Stimulated activated naive CD4-positive, alpha-beta T cell (primary cell): ENCODE results near the gene SPOP.
"Not testable (repeated sequence)": the region's sequence is repeated elsewhere in the genome, so short reads cannot be mapped to it uniquely, and the experiment has no call there.

ENCODE experiments used
- DNase-seq, 6 experiments: peaks; one replicate each; lab custom pipeline; 2025; lab: John Stamatoyannopoulos, UW

The SPOP gene

GRCh38 chr17:49677933-49678847, at the start of gene SPOP:
Gene SPOP (minus strand): TSS chr17:49678097. CDS start chr17:49622810, 55,287 bp downstream.
- DNase-seq: peak; percentile 93 to 99 (median 98)

- no peak for DNase-seq
Measured at GRCh38 chr17:49727380-49727779, 49.5 kb upstream of the SPOP start.

GRCh38 chr17:49725452-49726130, 47.7 kb upstream of the SPOP start:
- DNase-seq: no peak

GRCh38 chr17:49724552-49724951, 46.7 kb upstream of the SPOP start:
- not testable (repeated sequence) for DNase-seq

- no peak for DNase-seq
Measured at GRCh38 chr17:49723423-49723822, 45.5 kb upstream of the SPOP start.

GRCh38 chr17:49722066-49722465, 44.2 kb upstream of the SPOP start:
- DNase-seq: no peak

GRCh38 chr17:49717371-49717861, 39.5 kb upstream of the SPOP start:
- no peak for DNase-seq

GRCh38 chr17:49716668-49717364, 38.9 kb upstream of the SPOP start:
- DNase-seq: no peak

GRCh38 chr17:49715717-49716279, 37.9 kb upstream of the SPOP start:
- DNase-seq: peak in 1 of 6 experiments; percentile 17

- no peak for DNase-seq
Measured at GRCh38 chr17:49715216-49715615, 37.3 kb upstream of the SPOP start.

GRCh38 chr17:49708515-49709183, 30.8 kb upstream of the SPOP start:
- peak in 2 of 6 experiments; percentile 6 to 28 for DNase-seq

GRCh38 chr17:49707608-49708514, 30.0 kb upstream of the SPOP start, which contains the start of gene SLC35B1:
Gene SLC35B1 (minus strand): TSS chr17:49707964. CDS start chr17:49707833, 131 bp downstream.
- peak; percentile 90 to 98 (median 96) for DNase-seq

- peak in 5 of 6 experiments; percentile 6 to 61 (median 30) for DNase-seq
Measured at GRCh38 chr17:49707246-49707607, 29.3 kb upstream of the SPOP start.

GRCh38 chr17:49705254-49705653, 27.4 kb upstream of the SPOP start:
- DNase-seq: no peak

- DNase-seq: peak in 2 of 6 experiments; percentile 1 to 18
Measured at GRCh38 chr17:49703557-49704277, 25.8 kb upstream of the SPOP start.

GRCh38 chr17:49700960-49701359, 23.1 kb upstream of the SPOP start:
- DNase-seq: no peak

GRCh38 chr17:49699966-49700575, 22.2 kb upstream of the SPOP start:
- no peak for DNase-seq

- DNase-seq: no peak
Measured at GRCh38 chr17:49698005-49698404, 20.1 kb upstream of the SPOP start.

GRCh38 chr17:49696233-49696761, 18.4 kb upstream of the SPOP start:
- DNase-seq: peak in 5 of 6 experiments; percentile 25 to 52 (median 42)
